ENCODE results near the gene RFWD3. TPM values are rescaled to one million over a fixed set of nuclear protein-coding genes. Genes with fewer than 3 reads are reported as not detected.

The RFWD3 gene
- total and polyA plus RNA-seq, 2 experiments from 2014 or later, result 12.8 to 12.9 TPM

GRCh38 chr16:74695450-74696422 is 29.1 kb upstream of the RFWD3 start:
- 57% methylated on average over 19 of the region's 19 CpGs for WGBS (ENCODE audit: low lambda C conversion rate, missing lambda C conversion rate)
- Histone ChIP-seq H3K4me1 (ENCODE audit: insufficient read depth) (no peaks in the 10 kb centered on the region), H3K27ac (no peak overlapping the region), H3K36me3 (replicated peaks; ENCODE audit: insufficient read depth, low read depth) (no peaks in the 10 kb centered on the region), H3K4me2 (peak overlapping the region; percentile 74), H4K20me1 (ENCODE audit: insufficient read depth, poor library complexity, severe bottlenecking) (no peaks in the 10 kb centered on the region), H3K9me2 (replicated peaks; ENCODE audit: insufficient read depth) (no peaks in the 10 kb centered on the region), H3K79me2 (no peaks in the 10 kb centered on the region), H3K27me3 (no peaks in the 10 kb centered on the region), H3K9me3 (ENCODE audit: low read depth) (no peaks in the 10 kb centered on the region), H3K4me3 (peak overlapping the region; percentile 7), H2AFZ (peak overlapping the region; percentile 43)
- TF ChIP-seq CTCF (IDR thresholded peaks at IDR 0.05; ENCODE audit: poor library complexity) (no peak), EZH2 (IDR thresholded peaks at IDR 0.05; ENCODE audit: borderline replicate concordance) (no peak), EZH2phosphoT487 (IDR thresholded peaks at IDR 0.05; ENCODE audit: low read depth, severe bottlenecking, unreplicated experiment) (no peak)
- peak; percentile 86 for DNase-seq (ENCODE audit: low spot score)

- Histone ChIP-seq H3K4me2 (no peak overlapping the region), H4K20me1 (ENCODE audit: insufficient read depth, poor library complexity, severe bottlenecking) (no peaks in the 10 kb centered on the region), H2AFZ (no peak overlapping the region), H3K79me2 (no peaks in the 10 kb centered on the region), H3K27me3 (no peaks in the 10 kb centered on the region), H3K4me1 (ENCODE audit: insufficient read depth) (no peaks in the 10 kb centered on the region), H3K4me3 (no peak overlapping the region), H3K27ac (no peak overlapping the region), H3K9me3 (ENCODE audit: low read depth) (no peaks in the 10 kb centered on the region), H3K9me2 (replicated peaks; ENCODE audit: insufficient read depth) (no peaks in the 10 kb centered on the region), H3K36me3 (replicated peaks; ENCODE audit: insufficient read depth, low read depth) (no peaks in the 10 kb centered on the region)
- 85% methylated on average over 10 of the region's 10 CpGs for WGBS (ENCODE audit: low lambda C conversion rate, missing lambda C conversion rate)
- TF ChIP-seq CTCF (IDR thresholded peaks at IDR 0.05; ENCODE audit: poor library complexity) (no peak), EZH2phosphoT487 (IDR thresholded peaks at IDR 0.05; ENCODE audit: low read depth, severe bottlenecking, unreplicated experiment) (no peak), EZH2 (IDR thresholded peaks at IDR 0.05; ENCODE audit: borderline replicate concordance) (no peak)
- no peak for DNase-seq (ENCODE audit: low spot score)
Observed at GRCh38 chr16:74691093-74691855, 24.6 kb upstream of the RFWD3 start.

GRCh38 chr16:74682556-74682955 is 15.9 kb upstream of the RFWD3 start:
- no peaks in the 10 kb centered on the region for H3K9me3 ChIP-seq (ENCODE audit: low read depth)
- no peaks in the 10 kb centered on the region for H3K36me3 ChIP-seq (replicated peaks; ENCODE audit: insufficient read depth, low read depth)
- no peaks in the 10 kb centered on the region for H3K4me1 ChIP-seq (ENCODE audit: insufficient read depth)
- H2AFZ ChIP-seq, result no peak overlapping the region
- WGBS (ENCODE audit: low lambda C conversion rate, missing lambda C conversion rate), result 90% methylated on average over 11 of the region's 11 CpGs
- H3K4me2 ChIP-seq, result no peak overlapping the region
- no peaks in the 10 kb centered on the region for H3K79me2 ChIP-seq
- no peaks in the 10 kb centered on the region for H3K9me2 ChIP-seq (replicated peaks; ENCODE audit: insufficient read depth)
- H3K27ac ChIP-seq, result no peak overlapping the region
- no peak for TF ChIP-seq CTCF (IDR thresholded peaks at IDR 0.05; ENCODE audit: poor library complexity)
- TF ChIP-seq EZH2 (IDR thresholded peaks at IDR 0.05; ENCODE audit: borderline replicate concordance), result no peak
- no peak for TF ChIP-seq EZH2phosphoT487 (IDR thresholded peaks at IDR 0.05; ENCODE audit: low read depth, severe bottlenecking, unreplicated experiment)
- H3K27me3 ChIP-seq, result no peaks in the 10 kb centered on the region
- H3K4me3 ChIP-seq, result no peak overlapping the region
- H4K20me1 ChIP-seq (ENCODE audit: insufficient read depth, poor library complexity, severe bottlenecking), result no peaks in the 10 kb centered on the region
- no peak for DNase-seq (ENCODE audit: low spot score)
